Astrocyte of the cerebellum (primary cell): Measurements from ENCODE around the gene DYNLT2B.
"Not testable (repeated sequence)": the region's sequence is repeated elsewhere in the genome, so short reads cannot be mapped to it uniquely, and the experiment has no call there.

Source experiments
- DNase-seq: peaks from one replicate; pipeline ENCODE4 v3.0.0-alpha.2; 2011; ENCODE audit warnings: low read depth
- H3K4me3 ChIP-seq: 2 replicates; pipeline ENCODE4 v1.5.1; 2011; ENCODE audit warnings: mild to moderate bottlenecking, low read depth, low read length, moderate library complexity
- in situ Hi-C: cut with HindIII; loops from 2 replicates; pipeline ENCODE4 v1.10.0; 2017; ENCODE audit warnings: low sequenced_read_pairs
- TF ChIP-seq, protein P1 (sequence below): IDR thresholded peaks from 2 replicates; pipeline ENCODE4 v1.5.1; 2012; ENCODE audit warnings: low read length, low read depth, moderate library complexity, mild to moderate bottlenecking; ENCODE audit errors: missing control alignments

The DYNLT2B gene

GRCh38 chr3:196260784-196261183 is 57.3 kb downstream of the DYNLT2B start:
- H3K4me3 ChIP-seq: no peak overlapping the region
- TF ChIP-seq, protein P1, sequence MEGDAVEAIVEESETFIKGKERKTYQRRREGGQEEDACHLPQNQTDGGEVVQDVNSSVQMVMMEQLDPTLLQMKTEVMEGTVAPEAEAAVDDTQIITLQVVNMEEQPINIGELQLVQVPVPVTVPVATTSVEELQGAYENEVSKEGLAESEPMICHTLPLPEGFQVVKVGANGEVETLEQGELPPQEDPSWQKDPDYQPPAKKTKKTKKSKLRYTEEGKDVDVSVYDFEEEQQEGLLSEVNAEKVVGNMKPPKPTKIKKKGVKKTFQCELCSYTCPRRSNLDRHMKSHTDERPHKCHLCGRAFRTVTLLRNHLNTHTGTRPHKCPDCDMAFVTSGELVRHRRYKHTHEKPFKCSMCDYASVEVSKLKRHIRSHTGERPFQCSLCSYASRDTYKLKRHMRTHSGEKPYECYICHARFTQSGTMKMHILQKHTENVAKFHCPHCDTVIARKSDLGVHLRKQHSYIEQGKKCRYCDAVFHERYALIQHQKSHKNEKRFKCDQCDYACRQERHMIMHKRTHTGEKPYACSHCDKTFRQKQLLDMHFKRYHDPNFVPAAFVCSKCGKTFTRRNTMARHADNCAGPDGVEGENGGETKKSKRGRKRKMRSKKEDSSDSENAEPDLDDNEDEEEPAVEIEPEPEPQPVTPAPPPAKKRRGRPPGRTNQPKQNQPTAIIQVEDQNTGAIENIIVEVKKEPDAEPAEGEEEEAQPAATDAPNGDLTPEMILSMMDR: no peak
- DNase-seq: no peak
- in situ Hi-C loops: no loop called here

DNA sequence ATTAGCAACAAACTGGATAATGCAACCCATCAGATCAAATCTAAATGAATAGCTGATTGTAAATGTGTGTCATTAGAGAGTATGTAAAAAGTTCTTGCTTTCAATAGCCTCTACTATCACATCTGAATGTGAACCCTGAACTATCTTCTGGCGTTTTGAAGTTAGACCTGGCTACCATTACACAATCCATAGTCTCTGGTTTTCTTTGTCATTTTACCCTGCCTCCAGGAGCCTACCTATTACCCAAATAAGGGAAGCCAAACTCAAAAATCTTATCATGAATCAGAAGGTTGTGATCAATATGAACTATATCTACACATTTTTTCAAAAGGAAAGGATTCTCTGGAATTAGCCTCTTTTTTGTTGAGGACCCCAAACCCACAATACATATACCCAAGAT is 62.3 kb downstream of the DYNLT2B start:
- TF ChIP-seq, protein P1: no peak
- no peak overlapping the region for H3K4me3 ChIP-seq
- no peak for DNase-seq
- in situ Hi-C loops: no loop called here

GRCh38 chr3:196254376-196255283 is 63.4 kb downstream of the DYNLT2B start:
- in situ Hi-C loops: no loop called here
- no peak overlapping the region for H3K4me3 ChIP-seq
- no peak for DNase-seq
- TF ChIP-seq, protein P1: no peak

- no peak overlapping the region for H3K4me3 ChIP-seq
- in situ Hi-C loops: no loop called here
- no peak for DNase-seq
- TF ChIP-seq, protein P1: no peak
These were observed 66.1 kb downstream of the DYNLT2B start for GRCh38 chr3:196251918-196252317.

GRCh38 chr3:196246612-196247308 is 71.3 kb downstream of the DYNLT2B start:
- in situ Hi-C loops: no loop called here
- peak; percentile 48 for DNase-seq

GRCh38 chr3:196244166-196244565 is 73.9 kb downstream of the DYNLT2B start:
- in situ Hi-C loops: not testable (repeated sequence)

More at GRCh38 chr3:196246612-196247308, 71.3 kb downstream of the DYNLT2B start:
- TF ChIP-seq, protein P1: no peak
- no peak overlapping the region for H3K4me3 ChIP-seq

DNA sequence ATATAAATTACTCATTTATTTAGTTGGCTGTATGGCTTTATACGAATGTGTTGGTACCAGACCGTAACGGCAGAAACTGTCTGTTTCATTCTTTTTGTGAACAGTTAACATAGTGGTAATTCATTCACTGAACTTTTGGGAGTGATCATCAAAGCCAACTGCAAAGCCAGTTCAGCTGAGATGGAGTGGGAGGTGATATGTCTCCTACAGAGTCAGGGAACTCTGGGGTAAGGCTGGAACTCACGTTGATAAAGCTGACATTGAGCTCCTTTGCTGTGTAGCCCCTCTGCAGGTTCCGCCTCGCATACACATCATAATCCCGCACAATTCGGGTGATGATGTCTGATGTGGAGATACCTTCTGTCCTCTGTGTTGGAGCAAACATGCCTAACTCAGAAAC is 76.3 kb downstream of the DYNLT2B start:
- H3K4me3 ChIP-seq: no peak overlapping the region
- TF ChIP-seq, protein P1: no peak
- in situ Hi-C loops: no loop called here
- no peak for DNase-seq

More at GRCh38 chr3:196244166-196244565, 73.9 kb downstream of the DYNLT2B start:
- not testable (repeated sequence) for DNase-seq, H3K4me3 ChIP-seq
